H1 (cell line): ENCODE results near the gene CD300E. TPM values are rescaled to one million over a fixed set of nuclear protein-coding genes. Genes with fewer than 3 reads are reported as not detected.

Source experiments
- CTCF ChIA-PET: fragments of 300-600 bp; sonication (Branson Sonifier 250); formaldehyde crosslinking; loops from one replicate; lab custom pipeline; 2021; ENCODE audit not compliant: partially characterized antibody; lab: Charles Lee
- POLR2A ChIA-PET: fragments of 300-600 bp; sonication (Branson Sonifier 250); formaldehyde crosslinking; loops from one replicate; lab custom pipeline; 2021; ENCODE audit warnings: inconsistent platforms; ENCODE audit not compliant: partially characterized antibody; lab: Charles Lee
- DNase-seq, 2 experiments: peaks; one replicate each; pipeline versions ENCODE4 v3.0.0 to v3.0.0-alpha.2; 2010 to 2022; ENCODE audit warnings: low spot score in 2 of 2, low read depth in 1 of 2, mixed read lengths in 1 of 2
- FAIRE-seq: peaks from 2 replicates; lab custom pipeline; 2011; peaks lifted over from hg19 to GRCh38; lab: Jason Lieb, UNC
- H2AFZ ChIP-seq: 2 replicates; pipeline ENCODE4 v1.8.1; 2012; ENCODE audit warnings: low read length, inconsistent platforms
- H2AK5ac ChIP-seq: 2 replicates; pipeline ENCODE4 v1.6.1; 2013; ENCODE audit warnings: low read depth, low read length
- H2BK120ac ChIP-seq: replicated peaks from 2 replicates; pipeline ENCODE3; 2013; ENCODE audit warnings: low read depth, low read length, inconsistent platforms
- H2BK12ac ChIP-seq: 2 replicates; pipeline ENCODE4 v1.6.1; 2013; ENCODE audit warnings: low read depth, low read length
- H2BK15ac ChIP-seq: 2 replicates; pipeline ENCODE4 v1.6.1; 2013; ENCODE audit warnings: low read length
- H2BK20ac ChIP-seq: 2 replicates; pipeline ENCODE4 v1.6.1; 2013; ENCODE audit warnings: low read length
- H2BK5ac ChIP-seq: 2 replicates; pipeline ENCODE4 v1.6.1; 2013; ENCODE audit warnings: low read depth, low read length
- H3K14ac ChIP-seq: 2 replicates; pipeline ENCODE4 v1.6.1; 2013; ENCODE audit warnings: inconsistent platforms; ENCODE audit not compliant: insufficient read length
- H3K18ac ChIP-seq: 2 replicates; pipeline ENCODE4 v1.6.1; 2013; ENCODE audit warnings: low read length; ENCODE audit errors: extremely low read depth
- H3K23ac ChIP-seq: 2 replicates; pipeline ENCODE4 v1.6.1; 2013; ENCODE audit warnings: inconsistent platforms; ENCODE audit not compliant: insufficient read length
- H3K23me2 ChIP-seq: 2 replicates; pipeline ENCODE4 v1.6.1; 2013; ENCODE audit warnings: low read depth, low read length
- H3K27ac ChIP-seq: 2 replicates; pipeline ENCODE4 v1.6.1; 2011; ENCODE audit warnings: low read depth, low read length, inconsistent platforms
- H3K27me3 ChIP-seq, 4 experiments: replicated peaks in 1 of 4; 1 replicate in 1 of 4; 2 replicates in 3 of 4; pipeline versions ENCODE4 v1.6.1 to v1.8.1; 2011 to 2013; ENCODE audit warnings: low read length in 3 of 4, mild to moderate bottlenecking in 3 of 4, inconsistent platforms in 2 of 4, mixed read lengths in 2 of 4, moderate library complexity in 1 of 4; ENCODE audit not compliant: control insufficient read depth in 3 of 4, insufficient read depth in 3 of 4; ENCODE audit errors: extremely low read depth in 1 of 4
- H3K36me3 ChIP-seq, 4 experiments: 2 replicates each; pipeline versions ENCODE4 v1.6.1 to v1.8.1; 2011 to 2013; ENCODE audit warnings: mild to moderate bottlenecking in 4 of 4, low read length in 3 of 4, moderate library complexity in 2 of 4, control low read depth in 1 of 4, inconsistent platforms in 1 of 4; ENCODE audit not compliant: insufficient read depth in 4 of 4, control insufficient read depth in 2 of 4
- H3K4ac ChIP-seq: replicated peaks from 2 replicates; pipeline ENCODE3; 2013; ENCODE audit warnings: low read length, low read depth, mixed read lengths, inconsistent platforms; ENCODE audit not compliant: insufficient read length
- H3K4me1 ChIP-seq, 4 experiments: replicated peaks in 1 of 4; 1 replicate in 1 of 4; 2 replicates in 3 of 4; pipeline versions ENCODE4 v1.6.1 to v1.8.1; 2011 to 2013; ENCODE audit warnings: low read length in 3 of 4, inconsistent platforms in 2 of 4, mixed read lengths in 1 of 4; ENCODE audit not compliant: insufficient read depth in 4 of 4, control insufficient read depth in 3 of 4
- H3K4me2 ChIP-seq, 2 experiments: 2 replicates each; pipeline versions ENCODE4 v1.6.1 to v1.8.1; 2011 to 2013; ENCODE audit warnings: low read depth in 2 of 2, low read length in 2 of 2, control low read depth in 1 of 2, inconsistent platforms in 1 of 2, mild to moderate bottlenecking in 1 of 2; ENCODE audit not compliant: insufficient read depth in 1 of 2
- H3K4me3 ChIP-seq, 4 experiments: fragments of 200-600, 300-600 bp in 1 of 4; sonication (generic), shearing (Covaris generic), sonication (Bioruptor Twin) in 1 of 4; 2 replicates each; pipeline versions ENCODE4 v1.5.1 to v1.8.1; 2011 to 2016; ENCODE audit warnings: low read length in 4 of 4, low read depth in 3 of 4, control low read depth in 2 of 4, inconsistent platforms in 2 of 4, mild to moderate bottlenecking in 2 of 4, mixed read lengths in 1 of 4, moderate library complexity in 1 of 4; ENCODE audit not compliant: insufficient read depth in 2 of 4; ENCODE audit errors: extremely low read depth in 1 of 4
- H3K56ac ChIP-seq: replicated peaks from 2 replicates; pipeline ENCODE3; 2013; ENCODE audit warnings: low read depth, mild to moderate bottlenecking, mixed read lengths, low read length, inconsistent platforms; ENCODE audit not compliant: insufficient read length
- H3K79me1 ChIP-seq: 2 replicates; pipeline ENCODE4 v1.6.1; 2013; ENCODE audit warnings: low read depth, low read length, control low read depth
- H3K79me2 ChIP-seq, 2 experiments: 2 replicates each; pipeline versions ENCODE4 v1.6.1 to v1.8.1; 2012 to 2013; ENCODE audit warnings: low read length in 2 of 2, mild to moderate bottlenecking in 2 of 2, inconsistent platforms in 1 of 2; ENCODE audit not compliant: insufficient read depth in 2 of 2, control insufficient read depth in 1 of 2
- H3K9ac ChIP-seq, 4 experiments: replicated peaks in 1 of 4; 1 replicate in 1 of 4; 2 replicates in 3 of 4; pipeline versions ENCODE4 v1.6.1 to v1.8.1; 2011 to 2013; ENCODE audit warnings: low read depth in 3 of 4, low read length in 3 of 4, control low read depth in 2 of 4, mild to moderate bottlenecking in 2 of 4, moderate library complexity in 2 of 4, inconsistent platforms in 1 of 4; ENCODE audit errors: extremely low read depth in 1 of 4
- H3K9me3 ChIP-seq, 2 experiments: 2 replicates each; pipeline versions ENCODE4 v1.6.1 to v1.8.1; 2012 to 2013; ENCODE audit warnings: mild to moderate bottlenecking in 2 of 2, moderate library complexity in 2 of 2, control low read depth in 1 of 2, inconsistent platforms in 1 of 2, low read depth in 1 of 2, low read length in 1 of 2, mixed read lengths in 1 of 2; ENCODE audit not compliant: insufficient read depth in 2 of 2
- H4K20me1 ChIP-seq, 2 experiments: replicated peaks in 1 of 2; 2 replicates each; pipeline versions ENCODE3 to v1.8.1; 2011 to 2013; ENCODE audit warnings: inconsistent platforms in 2 of 2, low read length in 2 of 2, mild to moderate bottlenecking in 1 of 2; ENCODE audit not compliant: insufficient read depth in 2 of 2, control insufficient read depth in 1 of 2
- H4K5ac ChIP-seq: 2 replicates; pipeline ENCODE4 v1.6.1; 2013; ENCODE audit warnings: low read length, low read depth, mixed read lengths, inconsistent platforms; ENCODE audit not compliant: insufficient read length
- H4K8ac ChIP-seq: 2 replicates; pipeline ENCODE4 v1.8.0; 2013; ENCODE audit warnings: mild to moderate bottlenecking, moderate library complexity, low read length, inconsistent platforms; ENCODE audit not compliant: insufficient read depth; ENCODE audit errors: extremely low read depth
- H4K91ac ChIP-seq: replicated peaks from 2 replicates; pipeline ENCODE3; 2013; ENCODE audit warnings: low read length, mixed read lengths, inconsistent platforms; ENCODE audit not compliant: insufficient read length
- ASH2L ChIP-seq: fragments of 200-600, 300-600 bp; sonication (generic); IDR thresholded peaks from one replicate; pipeline ENCODE4 v1.7.1; 2017; ENCODE audit warnings: low read length
- ATF3 ChIP-seq: IDR thresholded peaks from 2 replicates; pipeline ENCODE4 v1.6.1; 2011; ENCODE audit warnings: low read depth, mild to moderate bottlenecking, low read length; ENCODE audit not compliant: insufficient read depth
- CEBPB ChIP-seq: IDR thresholded peaks from 2 replicates; pipeline ENCODE4 v1.6.1; 2012; ENCODE audit warnings: low read depth, low read length
- CTBP2 ChIP-seq: IDR thresholded peaks from 2 replicates; pipeline ENCODE4 v1.7.0; 2011; ENCODE audit warnings: borderline replicate concordance, mild to moderate bottlenecking, moderate library complexity, mixed read lengths, low read length; ENCODE audit not compliant: insufficient read depth, insufficient read length
- GTF2F1 ChIP-seq: IDR thresholded peaks from 2 replicates; pipeline ENCODE4 v1.6.1; 2012; ENCODE audit warnings: low read depth, low read length, improper control_type of control experiment, borderline replicate concordance
- HDAC2 ChIP-seq, 2 experiments: fragments of 300-600 bp in 1 of 2; sonication (generic) in 1 of 2; IDR thresholded peaks; 2 replicates each; pipeline ENCODE4 v1.6.1; 2011 to 2012; ENCODE audit warnings: low read depth in 2 of 2, low read length in 2 of 2, mild to moderate bottlenecking in 2 of 2, moderate library complexity in 2 of 2, borderline replicate concordance in 1 of 2, inconsistent platforms in 1 of 2
- JUND ChIP-seq: IDR thresholded peaks from 2 replicates; pipeline ENCODE4 v1.6.1; 2011; ENCODE audit warnings: mild to moderate bottlenecking, improper control_type of control experiment, low read length
- MAFK ChIP-seq: IDR thresholded peaks from 2 replicates; pipeline ENCODE4 v1.6.1; 2012; ENCODE audit warnings: low read depth, mild to moderate bottlenecking, improper control_type of control experiment, low read length
- PHF8 ChIP-seq: fragments of 200-600 bp; sonication (generic); conservative IDR thresholded peaks from 2 replicates; pipeline ENCODE4 v1.7.1; 2012; ENCODE audit warnings: low read depth, mild to moderate bottlenecking, inconsistent platforms, low read length, moderate library complexity
- SUZ12 ChIP-seq: fragments of 200-600 bp; sonication (generic); IDR thresholded peaks from 2 replicates; pipeline ENCODE4 v1.6.1; 2012; ENCODE audit warnings: mild to moderate bottlenecking, inconsistent platforms, low read length, moderate library complexity, mixed read lengths
- WGBS, 2 experiments: shearing (Covaris generic) in 1 of 2; methylation state at CpG; one replicate each; pipeline versions ENCODE4 v1.1.6 to v1.1.7; 2013 to 2015; ENCODE audit warnings: low lambda C conversion rate in 2 of 2, mixed read lengths in 2 of 2, inconsistent platforms in 1 of 2, low coverage in 1 of 2, missing lambda C conversion rate in 1 of 2; ENCODE audit not compliant: insufficient replicate concordance in 2 of 2, insufficient coverage in 1 of 2, insufficient read length in 1 of 2; ENCODE audit errors: extremely low coverage in 1 of 2, missing lambda C conversion rate in 1 of 2; 5-methylcytosine and 5-hydroxymethylcytosine counted together
- polyA plus RNA-seq, 7 experiments: library from polyadenylated mRNA; depleted of rRNA in 3 of 7; stranded (reverse) in 5 of 7; unstranded in 2 of 7; fragments of >200 nt in 5 of 7; fragments of 200-250 nt in 2 of 7; gene quantifications; 1 replicate in 5 of 7; 2 replicates in 1 of 7; 4 replicates in 1 of 7; pipeline versions ENCODE4 v1.2.1 to v1.2.3, GENCODE V29; 2011 to 2013; ENCODE audit warnings: missing spikeins in 2 of 7, mixed read lengths in 2 of 7
- total RNA-seq: library from RNA; stranded (reverse); fragmentation: NEBNext Ultra II Directional; extraction: Animal tissue kit (Norgen Biotek cat#: 25700); gene quantifications from 2 replicates; pipeline ENCODE4 v1.2.1, GENCODE V29; 2021

Gene CD300E
- total and polyA plus RNA-seq, 2 of the 8 experiments (the other 6 are each of a cell fraction or from before 2014, with no cell fraction given): not detected

DNA sequence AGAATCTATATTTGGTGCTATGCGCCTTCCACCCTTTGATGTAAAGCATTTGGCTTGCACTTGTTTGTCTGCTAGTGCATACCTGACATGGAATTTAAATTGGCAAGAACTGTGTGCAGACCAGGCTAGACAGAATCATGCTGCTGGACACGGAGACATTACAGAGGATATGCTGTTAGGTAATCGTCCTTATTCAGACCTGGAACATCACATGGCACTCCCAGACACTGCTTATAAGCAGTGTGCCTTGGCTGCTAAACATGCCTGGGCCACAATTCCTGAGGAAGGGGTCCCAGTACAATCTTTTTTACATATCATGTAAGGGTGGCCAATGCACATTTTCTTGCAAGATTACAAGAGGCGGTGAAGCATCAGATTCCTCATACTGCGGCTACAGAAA is 37.8 kb downstream of the CD300E start:
- Histone ChIP-seq H2BK120ac (no peak overlapping the region), H3K9ac (no peak overlapping the region), H3K4me2 (no peak overlapping the region), H3K4me1 (no peaks in the 10 kb centered on the region), H4K5ac (no peak overlapping the region), H3K27me3 (peaks cover 0 to 1% (median 0%) of the 10 kb centered on the region in 4 experiments; a peak in 2 of 7 replicates), H3K23ac (no peak overlapping the region), H3K36me3 (no peaks in the 10 kb centered on the region), H3K23me2 (no peaks in the 10 kb centered on the region), H3K56ac (no peak overlapping the region), H3K9me3 (no peaks in the 10 kb centered on the region), H2AK5ac (no peak overlapping the region), H2BK12ac (no peak overlapping the region), H4K8ac (no peak overlapping the region), H3K14ac (no peak overlapping the region), H3K4ac (no peak overlapping the region), H3K27ac (no peak overlapping the region), H2BK15ac (no peak overlapping the region), H3K4me3 (no peak overlapping the region), H4K20me1 (no peaks in the 10 kb centered on the region), H3K18ac (no peak overlapping the region), H2BK20ac (no peak overlapping the region), H2AFZ (no peak overlapping the region), H3K79me1 (no peaks in the 10 kb centered on the region), H2BK5ac (no peak overlapping the region), H4K91ac (no peak overlapping the region), H3K79me2 (no peaks in the 10 kb centered on the region)
- ChIA-PET CTCF (interaction anchor here (1.0 kb wide), 1 partner anchor 19 kb away, joined by 3 read pairs; the partner anchor contains the start of gene CD300H), POLR2A (no interaction called here)
- 93% methylated on average over 5 of the region's 5 CpGs; no CpG with 5 or more reads in 1 of the 2 experiments for WGBS, 2 experiments
- DNase-seq (no peak), FAIRE-seq (no peak)
- TF ChIP-seq CTBP2 (no peak), GTF2F1 (no peak), ASH2L (no peak), CEBPB (no peak), JUND (no peak), MAFK (no peak), ATF3 (no peak), PHF8 (no peak), SUZ12 (no peak), HDAC2 (IDR thresholded peaks at IDR 0.05; ENCODE audit: borderline replicate concordance in 1 of 2, low read depth in 2 of 2, low read length in 2 of 2) (no peak)
